Stimulated activated CD8-positive, alpha-beta memory T cell treated with anti-CD3 and anti-CD28 coated beads, Interleukin-7, amount 100 ng/mL, for 1 hour (primary cell): ENCODE measurements around the gene CRELD1.

Experiments used
- DNase-seq, 2 donors: peaks; one replicate each; pipeline ENCODE4 v3.0.0-alpha.2; 2020; ENCODE audit warnings: low read depth in 2 of 2

CRELD1 gene

DNA sequence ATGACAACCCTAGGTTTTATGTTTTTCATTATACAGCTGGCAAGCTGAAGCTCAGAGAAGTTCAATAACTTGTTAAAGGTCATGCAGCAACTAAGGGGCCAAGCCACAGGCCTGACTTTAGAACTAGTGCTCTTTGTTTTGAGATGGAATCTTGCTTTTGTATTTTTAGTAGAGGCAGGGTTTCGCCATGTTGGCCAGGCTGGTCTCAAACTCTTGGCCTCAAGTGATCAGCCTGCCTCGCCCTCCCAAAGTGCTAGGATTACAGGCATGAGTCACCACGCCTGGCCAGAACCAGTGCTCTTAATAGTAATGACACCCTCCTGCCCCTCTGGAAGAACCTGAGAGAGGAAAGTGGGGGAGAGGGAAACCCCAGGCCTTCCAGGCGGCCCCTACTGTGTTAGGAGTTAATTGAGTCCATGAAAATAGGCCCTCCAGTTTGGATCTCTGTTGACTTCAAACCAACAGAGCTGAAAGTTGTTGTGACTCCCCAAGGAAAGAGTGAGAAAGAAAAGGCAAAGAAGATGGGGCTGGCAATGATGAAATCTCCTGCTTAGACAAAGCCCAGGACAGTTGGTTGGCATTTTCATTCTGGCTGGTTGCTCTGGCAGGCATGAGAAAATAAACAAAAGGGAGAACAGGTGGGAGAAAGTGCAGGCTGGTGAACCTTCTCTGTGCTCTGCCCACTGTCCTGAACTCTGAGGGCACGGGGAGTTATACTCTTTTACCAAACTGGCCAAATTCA, 22.1 kb downstream of the CRELD1 start:
- DNase-seq = no peak

DNA sequence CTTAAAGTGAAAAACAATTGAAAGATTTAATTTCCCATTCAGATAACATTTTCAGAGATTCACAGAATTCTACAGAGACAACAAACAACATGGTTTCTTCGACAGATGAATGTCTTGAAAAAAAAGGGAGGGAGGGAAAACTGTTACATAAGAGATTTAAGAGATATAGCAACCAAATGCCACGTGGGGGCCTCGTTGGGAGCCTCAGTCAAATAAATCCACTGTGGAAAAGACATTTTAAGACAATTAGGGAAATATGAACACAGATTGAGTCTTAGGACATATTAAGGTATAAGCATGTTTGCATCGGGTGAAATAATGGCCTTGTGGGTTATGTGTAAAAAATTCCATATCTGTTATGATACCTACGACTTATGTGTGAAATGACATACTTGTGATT, 23.6 kb downstream of the CRELD1 start:
- DNase-seq = no peak

DNA sequence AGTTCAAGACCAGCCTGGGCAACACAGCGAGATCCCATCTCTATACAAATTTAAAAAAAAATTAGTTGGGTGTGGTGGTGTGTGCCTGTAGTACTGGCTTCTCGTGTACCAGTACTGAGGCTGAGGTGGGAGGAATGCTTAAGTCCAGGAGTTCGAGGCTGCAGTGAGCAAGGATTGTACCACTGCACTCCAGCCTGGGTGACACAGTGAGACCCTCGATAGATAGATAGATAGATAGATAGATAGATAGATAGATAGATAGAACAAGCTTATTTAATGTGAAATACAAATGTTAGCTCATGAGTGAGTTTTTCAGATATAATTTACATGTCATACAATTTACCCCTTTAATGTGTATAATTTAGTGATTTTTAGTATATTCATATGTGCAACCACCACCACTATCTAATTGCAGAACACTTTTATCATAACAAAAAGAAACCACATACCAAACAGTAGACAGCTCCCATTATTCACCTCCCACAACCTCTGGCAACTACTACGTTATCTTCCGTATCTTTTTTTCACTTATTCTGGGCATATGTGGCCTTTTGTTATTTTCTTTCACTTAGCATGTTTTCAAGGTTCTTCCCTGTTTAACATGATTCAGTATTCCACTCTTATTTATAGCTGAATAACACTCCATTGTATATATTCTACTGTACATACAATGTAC, 31.7 kb downstream of the CRELD1 start:
- no peak for DNase-seq

DNA sequence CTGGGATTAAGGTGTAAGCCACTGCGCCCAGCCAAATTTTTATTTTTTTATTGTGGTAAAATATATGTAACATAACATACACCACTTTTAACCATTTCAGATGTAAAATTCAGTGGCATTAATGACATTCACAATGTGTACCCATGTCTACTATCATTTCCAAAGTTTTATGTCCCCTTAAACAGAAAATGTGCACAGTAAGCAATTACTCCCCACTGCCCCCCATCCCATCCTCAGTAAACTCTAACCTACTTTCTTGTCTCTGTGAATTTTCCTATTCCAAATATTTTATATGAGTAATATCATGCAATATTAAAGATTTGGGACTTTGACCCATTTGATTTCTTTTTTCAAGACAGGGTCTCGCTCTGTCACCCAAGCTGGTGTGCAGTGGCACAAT, 33.2 kb downstream of the CRELD1 start:
- no peak for DNase-seq

DNA sequence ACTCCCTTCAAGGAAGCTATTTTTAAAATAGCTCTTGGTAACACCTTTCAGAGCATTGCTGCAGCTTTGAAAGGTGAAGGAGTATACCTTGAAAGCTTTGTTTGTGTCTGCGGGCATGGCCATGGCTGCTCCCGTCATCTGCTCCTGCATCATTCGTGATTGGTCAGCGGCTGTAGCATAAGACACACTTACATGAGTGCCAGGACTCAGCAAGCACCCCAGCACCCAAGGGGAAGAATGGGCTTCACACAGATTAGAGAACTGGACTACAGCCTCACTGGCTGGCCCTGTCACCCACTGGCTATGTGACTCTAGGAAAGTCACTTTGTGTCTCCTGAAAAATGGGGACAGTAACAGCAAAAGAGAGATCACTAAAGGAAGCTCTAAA, 36.0 kb downstream of the CRELD1 start:
- no peak for DNase-seq

DNA sequence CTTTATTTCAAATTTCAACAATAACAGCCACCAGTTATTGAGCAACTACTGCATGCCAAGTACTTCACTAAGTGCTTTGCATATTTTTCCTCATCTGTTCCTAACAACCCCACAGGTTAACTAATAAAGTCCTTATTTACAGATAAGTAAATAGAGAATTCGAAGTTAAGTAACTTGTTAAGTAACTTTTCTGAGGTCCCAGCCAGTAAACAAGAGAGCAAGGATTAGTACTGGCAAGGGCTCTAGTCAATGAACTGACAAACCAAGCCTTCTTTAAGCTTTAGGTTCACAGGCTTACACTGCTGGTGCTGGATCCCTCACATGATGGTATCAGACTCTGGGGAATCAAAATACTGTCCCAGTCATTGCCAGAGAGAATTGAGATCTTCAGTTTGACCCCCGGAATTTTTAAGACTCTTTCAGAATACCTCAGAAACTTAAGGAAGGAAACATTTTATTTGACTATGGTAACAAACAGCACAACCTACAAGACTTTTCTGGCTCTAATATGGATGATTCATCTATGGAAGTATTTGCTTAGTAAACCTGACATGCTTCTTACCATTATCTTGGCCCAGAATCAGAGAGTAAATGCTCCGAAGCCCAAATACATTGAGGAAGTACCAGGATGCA, 36.5 kb downstream of the CRELD1 start:
- no peak for DNase-seq

DNA sequence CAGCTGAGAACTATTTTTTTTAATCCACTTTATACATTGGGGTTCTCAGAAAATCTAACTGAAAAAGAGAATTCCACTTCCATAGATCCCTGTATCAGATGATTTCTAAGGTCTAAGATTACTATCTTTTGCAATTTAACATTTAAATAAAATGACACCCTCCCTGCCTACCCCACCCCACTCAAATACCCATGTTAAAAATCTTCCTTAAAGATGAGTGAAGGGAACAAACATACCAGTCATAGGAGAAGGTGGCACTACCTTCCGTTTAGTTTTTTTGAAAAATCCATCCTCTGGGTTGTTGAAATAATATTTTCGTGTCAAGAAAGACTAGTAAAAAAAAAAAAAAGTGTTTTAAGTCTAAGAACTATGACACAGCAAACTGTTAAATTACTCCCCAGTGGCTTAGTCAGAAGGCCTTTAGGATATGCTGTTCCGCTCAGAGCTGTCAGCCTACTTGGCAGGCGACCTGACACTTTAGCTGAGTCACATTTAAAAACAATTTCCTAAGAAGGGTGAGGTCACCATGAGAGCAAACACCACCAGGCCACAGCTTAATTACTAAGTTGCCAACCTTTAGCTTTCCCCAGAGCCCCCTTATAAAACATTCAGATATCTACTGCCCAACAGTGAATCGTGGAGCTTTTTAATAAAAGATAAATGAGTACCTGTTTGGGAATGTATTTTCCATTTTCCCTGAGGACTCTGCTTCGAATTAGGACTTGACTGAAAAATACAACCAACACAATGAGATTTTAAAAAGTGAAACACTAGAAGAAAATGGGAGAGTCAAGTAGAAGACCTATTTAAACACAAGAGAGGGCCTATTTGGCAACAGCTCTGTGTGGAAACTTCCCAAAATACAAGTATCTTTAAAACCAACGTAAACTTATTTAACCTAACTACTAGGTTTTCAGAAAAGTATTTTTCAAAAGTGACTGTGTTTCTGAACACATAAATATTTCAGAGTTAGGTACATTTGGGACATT, 43.4 kb downstream of the CRELD1 start:
- DNase-seq = no peak

DNA sequence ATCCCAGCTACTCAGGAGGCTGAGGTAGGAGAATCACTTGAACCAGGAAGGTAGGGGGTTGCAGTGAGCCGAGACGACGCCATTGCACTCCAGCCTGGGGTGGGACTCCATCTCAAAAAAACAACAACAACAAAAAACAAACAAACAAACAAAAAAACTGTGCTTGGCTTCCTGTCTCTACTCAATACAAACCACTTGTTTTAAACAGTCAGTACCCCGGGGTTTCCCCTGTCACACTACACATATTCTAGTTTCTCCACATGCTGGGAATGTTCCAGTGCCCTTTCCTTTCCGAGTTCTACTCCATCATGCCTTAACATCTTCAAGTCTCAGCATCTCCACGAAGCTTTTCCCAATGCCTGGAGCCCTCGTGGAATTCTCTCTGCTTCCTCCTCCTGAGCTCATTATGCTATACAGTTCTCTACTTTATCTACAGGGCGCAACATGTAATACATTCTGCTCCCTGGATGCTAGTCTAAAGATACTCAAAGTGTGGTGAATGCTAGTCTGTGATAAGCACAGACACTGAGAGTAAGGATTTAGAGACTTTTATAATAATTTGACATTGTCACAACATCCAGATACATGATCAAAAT, 45.2 kb downstream of the CRELD1 start:
- no peak for DNase-seq

DNA sequence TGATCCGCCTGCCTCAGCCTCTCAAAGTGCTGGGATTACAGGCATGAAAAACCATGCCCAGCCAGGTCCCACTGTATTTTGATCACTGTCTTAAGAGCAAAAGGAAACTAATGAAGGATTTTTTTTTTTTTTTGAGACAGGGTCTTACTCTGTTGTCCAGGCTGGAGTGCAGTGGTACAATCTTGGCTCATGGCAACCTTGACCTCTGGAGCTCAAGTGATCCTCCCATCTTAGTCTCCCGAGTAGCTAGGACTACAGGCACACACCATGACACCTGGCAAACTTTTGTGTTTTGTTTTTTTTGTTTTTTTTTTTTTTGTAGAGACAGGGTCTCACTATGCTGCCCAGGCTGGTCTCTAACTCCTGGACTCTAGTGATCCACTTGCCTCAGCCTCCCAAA, 46.6 kb downstream of the CRELD1 start:
- no peak for DNase-seq

DNA sequence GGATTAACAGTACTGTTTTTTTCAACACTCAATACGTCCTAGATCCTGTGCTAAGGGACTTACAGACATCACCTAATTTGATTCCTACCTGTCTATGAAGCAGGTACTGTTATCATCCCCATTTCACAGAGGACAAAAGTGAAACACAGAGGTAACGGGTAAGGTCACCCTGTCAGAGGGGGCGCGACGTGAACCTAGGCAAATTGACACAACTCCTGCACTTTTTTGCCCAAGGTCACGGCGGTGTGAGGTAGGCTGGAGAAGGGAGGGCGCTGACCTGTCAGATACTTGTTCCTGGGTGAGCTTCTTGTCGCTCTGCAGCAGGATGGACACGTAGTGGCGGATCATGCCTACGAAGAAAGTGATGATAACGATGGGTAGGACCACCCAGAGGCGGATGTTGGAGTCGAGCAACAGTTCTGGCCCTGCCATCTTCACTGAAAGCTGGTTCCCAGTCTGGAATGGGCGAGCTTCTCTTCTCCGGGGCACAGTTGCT, 52.6 kb downstream of the CRELD1 start:
- no peak for DNase-seq

DNA sequence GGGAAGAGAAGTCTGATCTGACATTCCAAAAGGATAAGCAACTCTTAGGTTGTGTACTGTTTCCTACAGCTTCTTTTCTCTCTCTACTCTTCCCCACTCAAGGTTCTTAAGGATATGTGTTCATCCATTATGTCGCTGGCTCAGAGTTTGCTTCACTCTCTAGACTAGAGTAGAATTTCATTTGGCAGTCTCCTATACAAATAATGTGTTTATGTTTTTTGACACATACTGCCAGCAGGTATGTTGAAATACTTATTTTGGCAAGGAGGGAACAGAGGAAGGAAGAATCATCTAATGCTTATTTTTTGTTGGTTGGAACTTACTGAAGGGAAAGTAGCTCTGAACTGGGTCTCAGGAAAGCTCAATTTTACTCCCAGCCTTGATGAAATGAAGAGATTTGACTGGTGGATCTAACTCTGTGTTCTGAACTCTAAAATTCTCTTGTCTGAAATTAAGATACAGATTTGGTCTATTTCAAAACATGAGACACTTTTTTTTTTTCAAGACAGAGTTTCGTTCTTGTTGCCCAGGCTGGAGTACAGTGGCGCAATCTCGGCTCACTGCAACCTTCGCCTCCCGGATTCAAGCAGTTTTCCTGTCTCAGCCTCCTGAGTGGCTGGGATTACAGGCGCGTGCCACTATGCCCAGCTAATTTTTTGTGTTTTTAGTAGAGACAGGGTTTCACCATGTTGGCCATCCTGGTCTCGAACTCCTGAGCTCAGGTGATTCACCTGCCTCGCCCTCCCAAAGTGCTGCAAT, 60.6 kb downstream of the CRELD1 start:
- DNase-seq = no peak
